Prostate gland (tissue), 2 donors: ENCODE data around the gene DLG2.

Experiments
- CTCF ChIP-seq, 4 experiments: fragments of 200-600 bp in 2 of 4; fragments of 450-650 bp in 2 of 4; sonication (generic) in 2 of 4; IDR thresholded peaks; 1 replicate in 3 of 4; 2 replicates in 1 of 4; pipeline ENCODE4 v1.5.1; 2016 to 2019; ENCODE audit warnings: antibody characterized with exemption in 4 of 4, mild to moderate bottlenecking in 2 of 4, moderate library complexity in 2 of 4
- POLR2A ChIP-seq: fragments of 450-650 bp; IDR thresholded peaks from one replicate; pipeline ENCODE4 v1.6.1; 2016; ENCODE audit warnings: antibody characterized with exemption, mild to moderate bottlenecking

GRCh38 chr11:85115798-85116197 is 511.3 kb downstream of the DLG2 start:
- TF ChIP-seq CTCF (IDR thresholded peaks at IDR 0.05) (no peak), POLR2A (no peak)
